ENCODE measurements around the gene P2RY8. TPM values are rescaled to one million over a fixed set of nuclear protein-coding genes. Genes with fewer than 3 reads are reported as not detected.
A peak's percentile ranks its signal among the peaks of the same experiment; 100 is the strongest.
"Not testable (repeated sequence)": the region's sequence is repeated elsewhere in the genome, so short reads cannot be mapped to it uniquely, and the experiment has no call there.

Gene P2RY8
- total RNA-seq, 1 donor from 2014 or later, result 3.1 TPM

DNA sequence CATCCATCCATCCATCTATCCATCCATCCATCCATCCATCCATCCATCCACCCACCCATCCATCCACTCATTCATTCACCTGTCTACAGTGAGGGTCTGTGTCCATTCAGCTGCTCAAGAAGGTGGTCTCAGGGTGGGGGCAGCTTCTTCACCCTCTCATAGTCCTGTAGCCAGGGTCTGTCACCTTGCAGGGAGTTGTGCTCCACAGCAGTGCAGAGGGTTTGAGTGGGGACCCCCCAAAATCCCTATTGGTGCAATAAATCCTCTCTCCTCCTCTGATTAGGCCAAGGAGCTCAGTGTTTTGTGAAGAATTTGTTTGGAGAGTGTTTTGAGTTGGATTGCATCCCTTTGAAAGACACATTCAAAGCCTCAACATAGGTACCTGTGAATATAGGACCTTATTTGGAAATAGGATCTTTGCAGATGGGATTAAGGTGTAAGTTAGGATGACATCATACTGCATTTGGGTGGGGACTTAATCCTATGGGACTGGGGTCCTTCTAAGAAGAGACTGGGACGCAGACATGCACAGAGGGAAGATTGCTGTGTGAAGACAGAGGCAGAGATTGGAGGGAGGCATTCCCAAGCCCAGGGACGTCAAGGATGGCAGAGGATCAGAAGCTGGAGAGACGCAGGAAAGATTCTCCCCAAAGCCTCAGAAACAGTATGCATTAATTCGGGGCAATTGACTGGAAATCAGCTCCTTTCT lies 12.0 kb downstream of the P2RY8 start:
- H3K36me3 ChIP-seq, result no peaks in the 10 kb centered on the region
- TF ChIP-seq, protein P1, sequence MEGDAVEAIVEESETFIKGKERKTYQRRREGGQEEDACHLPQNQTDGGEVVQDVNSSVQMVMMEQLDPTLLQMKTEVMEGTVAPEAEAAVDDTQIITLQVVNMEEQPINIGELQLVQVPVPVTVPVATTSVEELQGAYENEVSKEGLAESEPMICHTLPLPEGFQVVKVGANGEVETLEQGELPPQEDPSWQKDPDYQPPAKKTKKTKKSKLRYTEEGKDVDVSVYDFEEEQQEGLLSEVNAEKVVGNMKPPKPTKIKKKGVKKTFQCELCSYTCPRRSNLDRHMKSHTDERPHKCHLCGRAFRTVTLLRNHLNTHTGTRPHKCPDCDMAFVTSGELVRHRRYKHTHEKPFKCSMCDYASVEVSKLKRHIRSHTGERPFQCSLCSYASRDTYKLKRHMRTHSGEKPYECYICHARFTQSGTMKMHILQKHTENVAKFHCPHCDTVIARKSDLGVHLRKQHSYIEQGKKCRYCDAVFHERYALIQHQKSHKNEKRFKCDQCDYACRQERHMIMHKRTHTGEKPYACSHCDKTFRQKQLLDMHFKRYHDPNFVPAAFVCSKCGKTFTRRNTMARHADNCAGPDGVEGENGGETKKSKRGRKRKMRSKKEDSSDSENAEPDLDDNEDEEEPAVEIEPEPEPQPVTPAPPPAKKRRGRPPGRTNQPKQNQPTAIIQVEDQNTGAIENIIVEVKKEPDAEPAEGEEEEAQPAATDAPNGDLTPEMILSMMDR (IDR thresholded peaks at IDR 0.05), result no peak
- H3K4me1 ChIP-seq, result no peaks in the 10 kb centered on the region
- ATAC-seq (no peak), DNase-seq (peak; percentile 9)
- no peak overlapping the region for H3K4me3 ChIP-seq
- no peak overlapping the region for H3K27ac ChIP-seq
- H3K9me3 ChIP-seq, result no peaks in the 10 kb centered on the region
- H3K27me3 ChIP-seq, result no peaks in the 10 kb centered on the region
- intact Hi-C loops (cut with DNase I), result no loop called here

DNA sequence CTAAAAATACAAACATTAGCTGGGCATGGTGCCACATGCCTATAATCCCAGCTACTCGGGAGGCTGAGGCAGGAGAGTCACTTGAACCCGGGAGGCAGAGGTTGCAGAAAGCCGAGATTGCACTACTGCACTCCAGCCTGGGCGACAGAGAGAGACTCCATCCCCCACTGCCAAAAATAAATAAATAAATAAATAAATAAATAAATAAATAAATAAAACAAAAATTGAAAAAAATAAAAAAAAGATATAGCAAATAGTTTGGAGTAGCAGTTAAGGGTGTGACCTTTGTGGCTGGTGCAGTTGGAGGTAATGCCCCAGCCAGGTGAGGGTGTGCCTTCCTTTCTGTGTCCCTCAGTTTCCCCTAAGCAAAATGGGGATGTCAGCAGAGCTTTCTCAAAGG lies 14.1 kb downstream of the P2RY8 start:
- H3K27me3 ChIP-seq; H3K27ac ChIP-seq; H3K4me1 ChIP-seq; H3K36me3 ChIP-seq; H3K4me3 ChIP-seq; H3K9me3 ChIP-seq; intact Hi-C loops (cut with DNase I); DNase-seq; ATAC-seq: not testable (repeated sequence)

DNA sequence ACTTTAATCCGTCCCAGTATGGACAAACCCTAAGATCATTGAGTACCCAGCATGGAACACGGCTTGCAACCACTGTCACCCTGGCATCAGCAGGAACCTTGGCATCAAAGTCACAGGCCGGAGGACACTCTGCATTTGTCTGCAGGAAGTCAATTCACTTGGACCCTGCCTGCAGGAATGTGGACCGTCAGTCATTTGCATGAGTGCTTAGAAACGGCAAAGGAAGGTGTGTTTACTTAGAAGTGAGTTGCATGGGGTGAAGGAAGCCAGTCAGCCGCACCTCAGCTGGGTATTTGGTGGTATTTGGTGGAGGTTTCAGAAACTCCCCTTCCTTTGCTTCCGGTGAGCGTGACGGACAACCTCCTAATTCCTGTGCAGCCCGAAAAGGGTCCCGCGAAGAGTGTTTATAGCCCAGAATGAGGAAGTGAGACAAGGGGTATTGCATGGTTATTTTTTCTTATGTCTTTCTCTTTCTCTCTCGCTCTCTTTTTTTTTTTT lies 15.5 kb downstream of the P2RY8 start:
- no peaks in the 10 kb centered on the region for H3K9me3 ChIP-seq
- TF ChIP-seq, protein P1 (IDR thresholded peaks at IDR 0.05), result no peak
- H3K27ac ChIP-seq, result no peak overlapping the region
- DNase-seq (peak; percentile 32), ATAC-seq (peak; percentile 52)
- no peaks in the 10 kb centered on the region for H3K36me3 ChIP-seq
- no peaks in the 10 kb centered on the region for H3K4me1 ChIP-seq
- H3K27me3 ChIP-seq, result no peaks in the 10 kb centered on the region
- H3K4me3 ChIP-seq, result peak overlapping the region; percentile 10
- intact Hi-C loops (cut with DNase I), result no loop called here

DNA sequence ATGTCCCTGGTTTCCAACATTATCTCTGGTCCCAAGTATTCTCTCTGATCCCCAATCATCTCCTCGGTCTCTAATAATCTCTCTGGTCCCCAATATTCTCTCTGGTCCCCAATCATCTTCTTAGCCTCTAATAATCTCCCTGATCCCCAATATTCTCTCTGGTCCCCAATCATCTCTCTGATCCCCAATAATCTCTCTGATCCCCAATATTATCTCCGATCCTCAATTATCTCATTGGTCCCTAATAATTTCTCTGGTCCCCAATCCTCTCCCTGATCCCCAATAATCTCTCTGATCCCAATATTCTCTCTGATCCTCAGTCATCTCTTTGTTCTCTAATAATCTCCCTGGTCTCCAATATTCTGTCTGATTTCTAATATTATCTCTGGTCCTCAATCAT lies 16.6 kb downstream of the P2RY8 start:
- intact Hi-C loops (cut with DNase I), result no loop called here
- no peaks in the 10 kb centered on the region for H3K27me3 ChIP-seq
- TF ChIP-seq, protein P1 (IDR thresholded peaks at IDR 0.05), result no peak
- no peaks in the 10 kb centered on the region for H3K4me1 ChIP-seq
- no peaks in the 10 kb centered on the region for H3K36me3 ChIP-seq
- no peak for ATAC-seq
- no peak for DNase-seq
- no peaks in the 10 kb centered on the region for H3K9me3 ChIP-seq
- no peak overlapping the region for H3K4me3 ChIP-seq
- no peak overlapping the region for H3K27ac ChIP-seq

DNA sequence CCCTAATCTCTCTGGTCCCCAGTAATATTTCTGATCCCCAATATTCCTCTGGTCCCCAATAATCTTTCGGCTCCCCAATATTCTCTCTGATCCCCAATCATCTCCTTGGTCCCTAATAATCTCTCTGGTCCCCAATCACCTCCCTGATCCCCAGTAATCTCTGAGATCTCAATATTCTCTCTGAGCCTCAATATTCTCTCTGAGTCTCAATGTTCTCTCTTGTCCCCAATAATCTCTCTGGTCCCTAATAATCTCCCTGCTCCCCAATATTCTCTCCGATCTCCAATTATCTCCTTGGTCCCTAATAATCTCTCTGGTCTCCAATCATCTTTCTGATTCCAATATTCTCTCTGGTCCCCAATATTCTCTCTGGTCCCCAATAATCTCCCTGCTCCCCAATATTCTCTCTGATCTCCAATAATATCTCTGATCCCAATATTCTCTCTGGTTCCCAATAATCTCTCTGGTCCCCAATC lies 17.9 kb downstream of the P2RY8 start:
- intact Hi-C loops (cut with DNase I), result no loop called here
- H3K36me3 ChIP-seq, result no peaks in the 10 kb centered on the region
- no peak overlapping the region for H3K4me3 ChIP-seq
- no peak for ATAC-seq
- H3K9me3 ChIP-seq, result no peaks in the 10 kb centered on the region
- DNase-seq, result no peak
- TF ChIP-seq, protein P1 (IDR thresholded peaks at IDR 0.05), result no peak
- no peaks in the 10 kb centered on the region for H3K27me3 ChIP-seq
- H3K27ac ChIP-seq, result no peak overlapping the region
- no peaks in the 10 kb centered on the region for H3K4me1 ChIP-seq

DNA sequence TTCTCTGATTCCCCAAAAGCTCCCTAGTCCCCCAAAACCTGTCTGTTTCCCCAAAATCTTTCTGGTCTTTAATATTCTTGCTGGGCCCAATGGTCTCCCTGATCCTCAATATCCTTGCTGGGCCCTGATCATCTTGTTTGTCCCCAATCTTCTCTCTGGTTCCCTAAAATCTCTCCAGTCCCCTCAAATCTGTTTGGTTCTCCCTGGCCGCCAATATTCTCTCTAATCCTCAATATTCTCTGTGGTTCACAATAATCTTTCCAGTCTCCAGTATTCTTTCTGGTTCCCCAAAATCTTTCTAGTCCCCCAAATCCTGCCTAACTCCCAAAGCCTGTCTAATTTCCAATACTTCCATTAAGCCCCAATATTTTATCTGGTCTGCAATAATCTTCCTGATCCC lies 18.5 kb downstream of the P2RY8 start:
- TF ChIP-seq, protein P1 (IDR thresholded peaks at IDR 0.05), result no peak
- Histone ChIP-seq H3K27ac (no peak overlapping the region), H3K27me3 (no peaks in the 10 kb centered on the region), H3K36me3 (no peaks in the 10 kb centered on the region), H3K9me3 (no peaks in the 10 kb centered on the region), H3K4me3 (no peak overlapping the region), H3K4me1 (no peaks in the 10 kb centered on the region)
- no peak for ATAC-seq
- intact Hi-C loops (cut with DNase I), result no loop called here
- DNase-seq, result no peak

Data from upper lobe of right lung (tissue), 1 donor.